Stimulated activated CD4-positive, alpha-beta T cell treated with anti-CD3 and anti-CD28 coated beads, Interleukin-4, amount 100 ng/mL, for 48 hours (primary cell): ENCODE data around the gene MED15.
"Not testable (repeated sequence)": the region's sequence is repeated elsewhere in the genome, so short reads cannot be mapped to it uniquely, and the experiment has no call there.

Source experiments
- DNase-seq, 2 donors: peaks; one replicate each; pipeline ENCODE4 v3.0.0-alpha.2; 2020; ENCODE audit warnings: low read depth in 2 of 2

The MED15 gene

DNA sequence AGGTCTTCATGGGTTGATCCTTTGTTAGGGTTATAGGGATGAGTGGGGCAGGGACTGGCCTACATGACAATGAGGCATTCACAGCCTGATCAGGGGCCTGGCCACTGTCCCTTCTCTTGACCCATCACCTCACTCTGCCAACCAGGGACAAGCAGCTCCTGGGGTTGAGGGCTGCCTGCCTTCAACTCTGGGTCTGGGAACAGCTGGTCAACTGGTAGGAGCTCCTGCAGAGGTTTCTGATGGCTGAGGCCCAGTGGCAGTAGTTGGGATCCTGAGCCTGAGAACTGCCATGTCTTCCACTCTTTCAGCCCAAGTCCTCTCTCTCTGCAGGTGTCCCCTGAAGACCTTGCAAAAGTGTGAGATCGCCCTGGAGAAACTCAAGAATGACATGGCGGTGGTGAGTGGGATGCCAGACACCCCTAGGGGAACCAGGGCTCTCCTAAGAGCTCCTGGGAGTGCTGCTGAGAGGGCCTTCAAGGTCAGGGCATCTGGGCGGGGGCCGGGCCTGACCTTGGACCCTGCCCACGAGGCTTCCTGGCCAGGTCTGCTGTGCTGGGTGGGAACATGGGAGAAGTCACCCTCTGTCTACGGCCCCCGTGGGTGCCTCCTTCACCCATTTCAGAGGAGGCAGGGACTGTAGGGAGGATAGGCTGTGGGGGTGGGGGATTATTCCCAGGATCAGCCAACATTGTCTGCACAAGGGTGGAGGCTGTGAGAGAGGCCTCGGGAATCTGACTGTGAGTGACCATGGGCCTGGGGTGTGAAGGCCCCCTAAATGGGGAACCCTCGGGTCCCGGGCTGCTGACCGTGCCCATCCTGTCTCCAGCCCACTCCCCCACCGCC is 76.8 kb downstream of the MED15 start:
- no peak for DNase-seq

- DNase-seq, result no peak
Observed at GRCh38 chr22:20584872-20585638, 77.6 kb downstream of the MED15 start.

GRCh38 chr22:20585639-20586402 is 78.4 kb downstream of the MED15 start:
- no peak for DNase-seq

GRCh38 chr22:20586403-20586745 is 79.0 kb downstream of the MED15 start:
- no peak for DNase-seq

DNA sequence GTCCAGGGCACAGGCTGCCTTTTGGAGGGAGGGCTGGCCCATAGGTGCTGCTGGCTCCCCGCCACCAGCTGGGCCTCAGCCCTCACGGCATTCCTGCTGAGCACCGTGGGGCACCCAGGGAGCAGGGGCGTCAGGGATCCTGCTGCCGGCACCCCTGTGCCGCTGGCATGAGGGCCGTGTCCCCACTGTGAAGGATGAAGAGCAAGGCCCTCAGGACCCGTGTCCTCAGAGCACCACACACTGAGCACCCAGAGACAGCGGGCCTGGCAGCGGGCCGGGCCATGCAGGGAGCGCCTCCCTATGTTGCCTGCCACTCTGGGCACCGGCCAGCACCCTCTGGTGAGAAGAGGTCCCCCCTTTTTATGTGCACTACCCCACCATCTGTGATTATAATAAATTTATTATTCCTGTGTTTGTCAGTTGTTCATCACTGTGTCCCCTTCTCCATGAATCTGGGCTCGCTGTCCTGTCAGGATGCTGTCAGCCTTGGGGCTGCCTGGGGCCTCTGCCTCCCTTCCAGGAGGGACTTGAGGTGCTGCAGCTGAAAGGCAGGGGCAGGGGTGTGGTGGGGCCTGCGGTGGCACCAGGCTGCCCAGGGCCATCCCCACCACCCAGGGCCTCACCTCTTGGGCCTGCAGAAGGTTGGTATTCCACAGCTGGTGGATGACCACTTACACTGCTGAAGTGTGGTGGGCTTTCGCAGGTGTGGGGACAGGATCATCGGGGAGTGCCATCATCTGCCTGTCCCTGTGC is 80.0 kb downstream of the MED15 start:
- DNase-seq, result no peak

DNA sequence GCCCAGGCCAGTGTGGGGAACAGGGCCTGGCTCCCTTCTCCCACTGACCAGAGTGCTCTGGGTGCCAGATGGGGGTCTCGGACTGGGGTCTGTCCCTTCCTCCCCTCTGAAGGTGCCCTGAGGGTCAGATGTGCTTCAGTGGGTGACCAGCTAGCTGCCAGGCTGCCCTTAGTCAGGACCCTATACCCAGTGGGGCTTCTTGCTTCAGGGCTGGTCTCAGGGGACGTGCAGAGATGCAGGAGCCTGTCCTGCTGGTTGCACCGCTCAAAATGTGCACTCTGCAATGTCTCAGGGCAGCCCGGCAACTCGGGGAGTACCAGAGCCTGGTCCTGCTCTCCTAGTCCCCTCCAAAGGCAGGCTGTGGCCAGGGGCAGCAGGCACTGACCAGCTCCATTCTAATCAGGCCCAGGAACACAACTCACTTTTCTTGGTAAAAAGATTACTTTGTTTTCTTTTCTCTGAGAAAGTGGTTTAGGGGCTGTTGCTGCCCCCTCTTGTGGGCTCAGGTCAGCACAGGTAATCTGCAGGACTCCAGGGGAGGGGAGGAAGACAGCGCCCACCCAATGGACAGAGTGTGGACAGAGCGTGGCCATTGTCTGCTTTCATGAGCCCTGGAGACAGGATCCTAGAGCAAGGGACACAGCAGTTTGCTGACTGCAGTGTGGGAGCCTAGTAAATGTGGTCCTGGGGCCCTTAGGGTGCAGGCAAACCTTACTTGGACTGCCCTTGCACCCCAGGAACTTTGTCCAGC is 80.9 kb downstream of the MED15 start:
- no peak for DNase-seq

GRCh38 chr22:20588843-20589581 is 81.6 kb downstream of the MED15 start:
- DNase-seq, result no peak

DNA sequence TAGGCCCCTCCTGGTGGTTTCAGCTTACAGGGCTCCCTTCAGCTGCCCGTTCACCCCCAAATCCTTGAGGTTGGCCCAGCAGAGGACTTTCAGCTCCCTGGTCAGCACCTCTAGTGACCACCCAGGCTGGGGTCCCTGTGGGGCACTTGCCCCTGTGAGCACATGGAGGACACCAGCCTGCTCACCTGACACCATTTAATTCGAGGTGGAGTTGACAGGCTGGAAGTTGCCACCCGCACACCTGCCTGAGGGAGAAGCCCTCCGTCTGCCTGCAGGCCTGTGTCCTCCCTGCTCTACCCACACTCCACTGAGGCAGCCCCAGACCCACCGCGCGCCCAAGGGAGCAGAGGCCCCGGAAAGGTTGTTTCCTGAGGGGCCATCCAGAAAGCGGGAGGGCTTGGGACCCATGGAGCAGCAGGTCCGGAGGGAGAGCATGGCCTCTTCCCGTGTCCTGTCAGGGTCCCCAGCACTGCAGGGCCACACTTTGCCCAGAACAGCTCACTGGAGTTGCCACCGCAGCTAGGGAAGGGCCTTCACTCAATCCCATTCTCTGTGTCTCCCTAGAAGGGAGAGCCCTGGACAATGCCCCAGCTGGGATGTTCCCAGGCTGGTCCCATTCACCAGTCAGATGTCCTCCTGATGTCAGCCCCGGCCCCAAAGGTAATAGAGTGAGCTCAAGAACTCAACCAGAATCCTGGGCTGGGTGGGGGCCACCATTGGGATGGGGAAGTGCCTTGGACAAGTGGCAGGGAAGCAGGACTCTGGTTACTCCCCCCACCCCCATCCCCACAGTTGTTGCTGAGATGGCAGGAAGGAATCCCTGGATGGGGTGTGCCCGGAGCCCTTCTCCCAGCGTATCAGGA is 82.4 kb downstream of the MED15 start:
- DNase-seq, result no peak

GRCh38 chr22:20590477-20591294 is 83.3 kb downstream of the MED15 start:
- DNase-seq, result no peak

GRCh38 chr22:20591295-20591645 is 83.9 kb downstream of the MED15 start:
- DNase-seq, result no peak

- DNase-seq, result no peak
Observed at GRCh38 chr22:20591660-20592310, 84.4 kb downstream of the MED15 start.

DNA sequence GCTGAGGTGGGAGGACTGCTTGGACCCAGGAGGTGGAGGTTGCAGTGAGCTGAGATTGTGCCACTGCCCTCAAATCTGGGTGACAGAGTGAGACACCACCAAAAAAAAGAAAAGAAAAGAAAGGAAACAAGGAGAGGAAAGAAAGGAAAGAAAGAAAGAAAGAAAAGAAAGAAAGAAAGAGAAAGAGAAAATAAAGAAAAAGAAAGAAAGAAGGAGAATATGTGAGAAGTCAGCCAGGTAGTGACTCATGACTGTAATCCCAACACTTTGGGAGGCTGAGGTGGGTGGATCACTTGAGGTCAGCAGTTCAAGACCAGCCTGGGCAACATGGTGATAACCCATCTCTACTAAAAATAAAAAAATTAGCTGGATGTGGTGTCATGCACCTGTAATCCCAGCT is 86.6 kb downstream of the MED15 start:
- not testable (repeated sequence) for DNase-seq

GRCh38 chr22:20594486-20594885 is 87.1 kb downstream of the MED15 start:
- DNase-seq, result not testable (repeated sequence)

DNA sequence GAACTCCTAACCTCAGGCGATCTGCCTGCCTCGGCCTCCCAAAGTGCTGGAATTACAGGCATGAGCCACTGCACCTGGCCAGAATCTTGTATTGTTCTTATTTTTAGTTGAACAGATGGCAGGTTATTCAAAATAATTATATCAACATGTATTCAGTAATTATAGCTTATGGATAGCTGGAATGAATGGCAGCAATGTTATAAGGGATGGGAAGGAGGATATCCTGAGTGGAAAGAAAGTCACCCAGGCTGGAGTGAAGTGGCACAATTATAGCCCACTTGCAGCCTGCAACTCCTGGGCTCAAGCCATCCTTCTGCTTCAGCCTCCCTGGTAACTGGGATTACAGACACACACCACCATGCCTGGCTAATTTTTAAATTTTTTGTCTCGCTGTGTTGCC is 88.1 kb downstream of the MED15 start:
- DNase-seq, result no peak

DNA sequence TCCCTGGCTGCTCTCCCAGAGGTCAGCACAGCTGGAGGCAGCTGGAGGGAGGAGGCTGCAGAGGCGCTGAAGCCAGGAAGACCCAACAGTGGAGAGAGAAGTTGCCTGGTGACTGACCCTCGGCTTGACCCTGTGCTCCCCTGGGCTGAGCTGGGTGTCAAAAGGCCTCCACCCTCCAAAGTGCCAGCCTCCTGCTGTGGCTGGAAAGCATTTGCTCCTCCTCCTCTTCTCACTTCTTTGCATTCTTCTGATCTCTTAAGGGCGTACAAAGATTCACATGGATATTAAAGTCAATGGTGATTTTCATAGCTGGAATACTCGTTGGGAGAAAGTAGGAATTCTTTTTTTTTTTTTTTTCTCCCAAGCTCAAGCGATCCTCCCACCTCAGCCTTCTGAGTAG is 91.7 kb downstream of the MED15 start:
- DNase-seq, result no peak

DNA sequence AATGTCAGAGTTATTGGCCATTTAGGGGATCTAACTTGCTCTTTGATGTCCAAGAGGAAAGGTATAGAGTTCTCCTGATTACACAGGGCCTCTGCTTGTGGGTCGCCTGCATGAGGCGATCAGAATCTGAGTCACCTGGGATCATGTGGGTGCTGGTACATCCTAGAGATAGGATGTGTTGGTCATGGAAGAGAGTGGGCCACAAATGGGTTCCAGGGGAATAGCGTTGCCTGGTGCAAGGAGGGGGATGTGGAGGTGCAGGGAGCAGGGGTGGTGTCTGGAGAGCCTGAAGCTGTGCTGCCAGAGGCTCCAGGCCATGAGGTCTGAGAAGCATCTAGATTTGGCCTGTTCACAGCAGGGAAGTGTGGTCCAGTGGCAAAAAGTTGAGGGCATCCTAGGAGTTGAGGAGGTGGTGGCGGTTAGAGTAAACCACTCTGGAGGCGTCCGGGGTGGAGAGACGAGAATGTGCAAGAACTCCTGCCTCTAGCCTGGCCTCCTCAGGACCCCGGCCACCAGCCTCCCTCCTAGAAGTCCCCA is 92.8 kb downstream of the MED15 start:
- no peak for DNase-seq

- no peak for DNase-seq
Observed at GRCh38 chr22:20601308-20601707, 93.9 kb downstream of the MED15 start.
